Endothelial cell of hepatic sinusoid (primary cell): ENCODE results near the gene UBA3.

Source experiments
- in situ Hi-C: cut with HindIII; loops from 2 replicates; pipeline ENCODE4 v1.10.0; 2017; ENCODE audit warnings: low sequenced_read_pairs

Gene UBA3

DNA sequence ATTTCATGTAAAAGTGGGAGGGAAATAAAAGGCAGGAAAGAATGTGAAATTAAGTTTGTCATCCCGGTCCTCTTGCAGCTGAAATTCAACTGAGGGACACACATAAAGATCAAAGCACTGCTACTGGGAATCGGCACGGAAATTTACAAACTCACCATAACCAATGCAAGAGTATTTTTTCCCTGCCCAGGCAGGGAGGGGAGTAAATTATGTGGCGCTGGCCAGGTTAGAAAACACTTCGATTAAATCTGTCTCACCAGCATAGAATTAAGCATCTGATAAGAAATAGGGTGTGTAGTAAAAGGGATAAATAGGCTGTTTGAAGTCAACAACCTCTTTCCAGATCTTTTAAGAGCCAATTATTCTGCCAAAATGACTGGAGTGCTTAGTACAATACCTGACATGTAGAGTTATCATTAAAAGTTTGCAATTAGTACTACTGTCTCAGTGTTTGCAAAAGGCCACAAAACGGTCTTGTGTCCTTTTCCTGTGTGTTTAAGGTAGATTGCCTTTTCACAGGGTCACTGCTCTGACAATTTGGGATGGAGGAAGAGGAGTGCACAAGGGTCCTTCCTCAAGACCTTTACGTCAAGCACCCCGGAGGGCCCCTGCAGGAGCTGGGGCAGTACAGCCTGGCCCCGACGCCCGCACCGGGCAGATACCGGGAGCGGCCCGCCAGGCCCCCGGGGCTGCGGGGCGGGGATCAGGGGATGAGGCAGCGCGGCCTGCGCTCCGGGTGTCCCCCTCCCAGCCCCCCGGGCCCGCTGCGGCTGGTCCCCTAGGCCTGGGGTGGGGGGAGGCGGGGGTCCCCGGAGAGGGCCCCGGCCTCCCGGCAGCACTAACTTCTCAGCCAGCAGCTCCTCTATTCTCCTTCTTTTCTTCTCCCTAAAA is 651 bp downstream of the UBA3 start:
- in situ Hi-C loops: loop anchor here (5.0 kb wide), 1 partner anchor 62 kb away; no protein-coding TSS in a partner anchor

DNA sequence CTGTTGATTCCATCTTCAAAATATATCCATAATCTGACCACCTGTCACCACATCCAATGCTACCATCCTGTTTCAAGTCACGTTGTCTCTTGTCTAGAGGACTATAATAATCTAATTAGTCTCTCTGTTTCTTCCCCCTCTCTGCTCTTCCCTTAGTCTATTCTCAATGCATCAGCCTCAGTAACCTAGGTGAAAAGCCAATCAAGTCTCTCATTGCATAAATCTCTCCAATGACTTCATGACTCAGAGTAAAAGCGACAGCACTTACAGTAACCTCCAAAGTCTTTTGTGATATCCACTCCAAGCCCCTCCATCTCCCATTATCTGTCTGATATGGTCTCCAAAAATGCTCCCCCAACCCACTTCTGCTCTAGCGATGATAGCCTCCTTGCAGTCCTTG is 7.2 kb downstream of the UBA3 start:
- in situ Hi-C loops: no loop called here

DNA sequence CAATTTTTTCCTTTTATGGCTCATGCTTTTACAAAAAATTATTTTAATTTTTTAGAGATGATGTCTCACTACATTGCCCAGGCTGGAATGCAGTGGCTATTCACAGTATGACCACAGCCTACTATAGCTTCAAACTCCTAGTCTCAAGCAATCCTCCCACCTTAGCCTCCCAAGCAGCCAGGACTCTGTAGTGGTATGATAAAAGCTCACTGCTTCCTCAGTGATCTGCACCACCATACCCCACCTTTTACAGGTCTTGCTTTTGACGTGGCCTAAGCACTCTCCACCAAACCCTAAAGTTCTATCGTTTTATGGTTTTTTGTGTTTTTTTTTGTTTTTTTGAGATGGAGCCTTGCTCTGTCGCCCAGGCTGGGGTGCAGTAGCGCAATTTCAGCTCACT is 14.0 kb downstream of the UBA3 start:
- in situ Hi-C loops: no loop called here

DNA sequence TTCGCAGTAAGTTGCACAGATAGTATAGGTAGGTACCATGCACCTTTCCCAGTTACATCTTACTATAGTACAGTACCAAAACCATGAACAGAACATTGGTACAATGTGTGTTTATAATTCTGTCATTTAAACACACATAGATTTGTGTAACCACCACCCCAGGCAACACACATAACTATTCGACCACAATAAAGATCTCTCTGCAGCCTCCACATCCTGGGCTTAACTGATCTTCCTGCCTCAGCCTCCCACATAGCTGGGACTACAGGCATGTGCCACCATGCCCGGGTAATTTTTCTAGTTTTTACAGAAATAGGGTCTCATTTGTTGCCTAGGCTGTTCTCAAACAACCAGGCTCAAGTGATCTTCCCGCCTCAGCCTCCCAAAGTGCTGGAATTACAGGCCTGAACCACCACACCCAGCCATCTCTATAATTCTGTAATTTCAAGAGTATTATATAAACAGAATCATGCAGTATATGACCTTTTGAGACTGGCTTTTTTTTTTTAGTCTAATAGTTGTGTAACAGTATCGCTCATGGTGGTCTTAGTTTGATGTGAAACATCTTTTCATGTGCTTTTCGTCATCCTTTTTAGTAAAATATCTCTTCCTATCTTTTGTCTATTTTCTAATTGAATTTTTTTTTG is 14.7 kb downstream of the UBA3 start:
- in situ Hi-C loops: no loop called here

DNA sequence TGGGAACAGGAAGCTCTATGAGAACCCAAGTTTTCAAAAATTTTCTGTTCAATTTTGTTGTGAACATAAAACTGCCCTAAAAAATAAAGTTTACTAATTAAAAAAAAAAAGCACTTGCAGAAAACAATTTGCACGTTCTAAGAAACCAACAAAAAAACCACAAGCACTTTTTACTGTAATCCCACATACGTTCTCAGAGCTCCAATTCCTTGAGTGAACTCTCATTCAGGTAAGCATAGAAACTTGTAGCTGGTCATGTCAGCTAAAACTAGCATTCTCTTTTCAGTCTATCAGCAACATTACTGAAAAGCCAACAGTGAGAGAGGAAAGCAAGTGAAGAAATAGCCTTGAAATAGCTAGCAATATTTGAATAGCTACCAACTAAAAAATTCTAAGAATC is 16.5 kb downstream of the UBA3 start:
- in situ Hi-C loops: loop anchor here (5.0 kb wide), 1 partner anchor 104 kb away; no protein-coding TSS in a partner anchor

DNA sequence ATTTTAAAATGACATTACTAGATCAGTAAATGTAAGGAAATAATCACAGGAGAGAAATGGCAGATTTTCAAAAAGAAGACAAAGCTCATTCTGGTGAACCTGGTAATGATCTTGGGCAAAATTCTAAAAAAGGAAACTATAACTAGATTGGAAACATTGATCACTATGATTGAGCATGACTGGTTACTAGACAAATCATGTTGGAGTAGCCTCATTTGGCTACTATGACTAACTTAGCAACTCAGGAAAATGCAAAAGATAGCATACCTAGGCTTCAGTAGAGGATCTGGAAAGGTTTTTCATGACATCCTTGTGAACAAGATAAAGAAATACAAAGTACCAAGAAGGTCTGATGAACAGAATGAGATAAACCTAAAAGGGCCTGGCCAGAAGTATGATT is 20.5 kb downstream of the UBA3 start:
- in situ Hi-C loops: loop anchor here (5.0 kb wide), 1 partner anchor 108 kb away; no protein-coding TSS in a partner anchor

DNA sequence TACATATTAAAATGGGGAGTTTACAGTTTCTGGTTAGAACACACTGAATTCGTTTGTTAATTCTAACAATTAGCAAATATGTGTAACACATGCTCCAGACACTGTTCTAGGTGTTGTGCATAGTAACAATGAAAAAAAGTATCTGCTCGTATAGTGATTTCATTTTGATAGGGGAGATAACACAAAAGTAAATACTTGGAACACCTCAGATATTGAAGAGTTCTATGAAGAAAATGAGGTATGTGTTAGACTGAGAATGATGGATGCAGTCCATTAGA is 21.3 kb downstream of the UBA3 start:
- in situ Hi-C loops: no loop called here

DNA sequence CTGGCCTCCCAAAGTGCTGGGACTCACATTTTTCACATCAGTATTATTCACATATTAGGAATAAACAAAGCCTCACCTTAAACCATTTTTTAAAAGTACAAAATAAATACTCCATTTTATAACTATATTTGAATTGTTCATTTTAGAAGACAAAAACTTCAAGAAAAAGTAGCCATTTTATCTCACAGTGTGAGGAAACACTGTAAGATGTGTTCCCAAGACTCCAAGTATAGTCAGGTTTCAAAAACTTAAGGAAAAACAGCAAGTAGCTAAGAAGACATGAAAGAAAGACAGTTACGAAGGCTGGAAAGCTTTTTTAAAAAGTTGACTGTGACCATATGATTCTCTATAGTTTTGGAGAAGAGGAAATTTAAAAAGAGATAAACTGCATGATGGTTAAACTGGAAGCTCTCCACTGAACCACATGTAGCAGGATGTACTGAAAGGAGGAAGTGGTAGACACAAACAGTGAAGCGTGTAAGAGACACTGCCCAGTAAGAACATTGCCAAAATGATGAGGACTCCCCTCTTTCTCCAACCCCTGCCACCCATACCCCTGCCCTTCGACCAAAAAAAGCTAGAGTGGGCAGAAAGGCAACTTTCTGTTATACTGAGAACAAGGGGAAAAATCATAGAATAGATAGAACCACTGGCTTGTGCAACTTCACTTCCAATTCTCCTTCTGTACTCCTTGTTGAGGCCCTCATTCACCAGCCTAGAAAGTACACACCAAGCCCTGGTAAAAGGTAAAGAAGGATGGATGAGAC is 21.8 kb downstream of the UBA3 start:
- in situ Hi-C loops: no loop called here

DNA sequence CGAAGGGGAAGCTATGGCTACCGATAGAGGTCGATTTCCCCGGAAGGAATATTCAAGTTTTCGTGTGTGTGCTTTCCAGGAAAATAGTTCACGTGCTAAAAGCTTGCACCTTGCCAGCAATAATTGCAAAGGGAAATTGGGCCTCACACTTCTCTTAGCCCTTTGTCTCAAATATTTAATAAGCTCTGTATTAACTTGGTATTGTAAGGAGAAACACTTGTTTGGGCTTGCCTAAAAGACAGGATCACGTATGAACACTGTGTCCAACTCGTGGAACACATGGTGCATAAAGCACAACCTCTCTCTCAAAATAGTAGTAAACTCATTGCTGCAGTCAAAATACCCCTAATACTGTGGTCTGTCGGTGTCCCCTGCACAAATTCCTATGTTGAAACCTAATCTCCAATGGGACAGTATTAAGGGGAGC is 27.7 kb downstream of the UBA3 start:
- in situ Hi-C loops: no loop called here

DNA sequence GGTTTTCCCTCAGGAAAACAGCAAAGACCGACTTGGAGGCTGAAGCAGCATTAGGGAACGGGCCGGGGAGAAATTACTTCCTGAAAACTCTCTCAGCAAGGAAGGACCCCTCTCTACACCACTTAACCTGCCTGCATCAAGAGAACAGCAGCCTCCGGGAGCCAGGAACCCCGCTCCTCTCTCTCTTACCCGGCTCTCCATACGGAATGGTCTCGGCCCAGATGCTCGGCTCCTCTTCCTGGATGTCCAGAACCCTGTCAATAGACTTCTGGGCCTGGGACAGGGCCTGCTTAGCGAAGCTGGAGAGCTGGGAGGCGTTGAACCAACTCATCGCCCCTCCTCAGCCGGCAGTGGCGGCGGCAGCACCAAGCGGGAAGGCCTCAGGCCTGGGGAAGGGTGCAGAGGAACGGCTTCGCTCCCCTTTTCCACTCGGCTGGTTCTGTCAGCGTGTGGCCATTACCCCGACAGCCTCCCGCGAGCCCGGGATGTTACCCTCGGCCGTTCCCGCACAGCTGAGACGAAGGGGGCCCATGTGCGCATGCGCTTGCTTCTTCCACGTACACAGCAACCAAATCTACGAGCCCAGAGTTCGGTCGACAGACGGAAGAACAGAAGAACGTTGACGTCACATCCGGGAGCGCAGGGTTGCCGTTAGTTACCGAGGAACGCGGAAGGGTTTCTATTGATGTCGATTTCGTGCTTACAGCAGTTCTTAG is 28.3 kb downstream of the UBA3 start, which contains the start of gene TMF1:
TMF1 (minus strand) TSS at position 578 of the 716 bp plus-strand sequence; CDS start at position 331, 247 bp downstream.
- in situ Hi-C loops: no loop called here

DNA sequence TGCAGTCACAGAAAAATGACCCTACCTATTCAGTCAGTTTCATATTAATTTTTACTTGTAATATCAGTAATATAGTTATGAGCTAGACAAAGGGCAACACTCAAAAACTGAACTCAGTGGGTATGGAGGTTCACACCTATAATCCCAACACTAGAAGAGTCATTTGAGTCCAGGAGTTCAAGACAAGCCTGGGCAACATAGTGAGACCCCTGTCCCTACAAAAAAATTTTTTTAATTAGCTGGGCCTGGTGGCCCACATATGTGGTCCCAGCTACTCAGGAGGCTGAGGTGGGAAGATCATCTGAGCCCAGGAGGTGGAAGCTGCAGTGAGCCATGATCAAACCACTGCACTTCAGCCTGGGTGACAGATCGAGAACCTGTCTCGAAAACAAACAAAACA is 31.2 kb downstream of the UBA3 start:
- in situ Hi-C loops: no loop called here

DNA sequence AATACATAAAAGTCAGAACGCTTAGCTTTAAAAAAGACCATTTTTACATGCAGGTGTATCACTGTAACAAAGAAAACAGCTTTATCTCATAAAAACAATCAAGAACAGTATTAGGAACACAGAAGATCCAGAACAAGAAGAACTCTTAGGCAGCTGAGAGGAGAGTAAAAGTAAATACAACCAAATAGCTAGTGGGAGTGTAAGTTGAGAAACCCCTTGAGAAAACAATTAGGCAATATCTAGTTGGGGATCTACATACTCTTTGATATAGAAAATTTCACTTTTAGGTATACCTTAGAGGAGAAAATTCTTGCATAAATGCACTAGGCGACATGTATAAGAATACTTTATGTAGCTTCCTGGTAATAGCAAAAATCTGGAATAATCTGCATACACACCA is 35.6 kb downstream of the UBA3 start:
- in situ Hi-C loops: no loop called here

DNA sequence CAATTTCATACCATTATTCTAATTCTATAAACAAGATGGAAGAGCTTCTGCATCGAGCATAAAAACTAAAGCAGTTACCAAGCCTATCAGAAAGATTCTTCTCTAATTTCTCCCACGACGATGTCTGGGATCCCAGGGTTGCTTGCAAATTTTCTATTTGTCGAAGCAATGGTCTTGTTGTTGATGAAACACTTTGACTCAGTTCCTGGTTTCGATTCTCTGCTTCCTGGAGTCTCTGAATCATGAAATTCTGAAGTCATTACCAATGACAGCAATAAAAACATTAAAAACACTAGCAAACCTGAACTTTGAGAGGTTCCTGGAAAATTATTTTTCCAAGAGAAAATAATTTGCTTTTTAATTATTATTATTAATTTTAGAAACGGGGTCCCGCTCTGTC is 46.7 kb downstream of the UBA3 start:
- in situ Hi-C loops: no loop called here

DNA sequence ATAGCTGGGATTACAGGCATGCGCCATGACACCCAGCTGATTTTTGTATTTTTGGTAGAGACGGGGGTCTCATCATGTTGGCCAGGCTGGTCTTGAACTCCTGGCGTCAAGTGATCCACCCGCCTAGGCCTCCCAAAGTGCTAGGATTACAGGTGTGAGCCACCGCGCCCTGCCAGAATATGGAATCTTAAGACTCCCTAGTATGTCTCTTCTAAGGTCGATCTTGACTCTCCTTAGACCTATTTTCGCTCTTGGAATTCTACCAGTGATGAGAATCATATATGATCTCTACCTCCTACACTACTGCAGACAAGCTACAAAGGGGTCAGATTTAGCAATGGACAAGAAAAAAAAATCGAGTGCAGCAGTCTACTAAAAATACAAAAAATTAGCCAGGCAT is 47.4 kb downstream of the UBA3 start:
- in situ Hi-C loops: no loop called here

DNA sequence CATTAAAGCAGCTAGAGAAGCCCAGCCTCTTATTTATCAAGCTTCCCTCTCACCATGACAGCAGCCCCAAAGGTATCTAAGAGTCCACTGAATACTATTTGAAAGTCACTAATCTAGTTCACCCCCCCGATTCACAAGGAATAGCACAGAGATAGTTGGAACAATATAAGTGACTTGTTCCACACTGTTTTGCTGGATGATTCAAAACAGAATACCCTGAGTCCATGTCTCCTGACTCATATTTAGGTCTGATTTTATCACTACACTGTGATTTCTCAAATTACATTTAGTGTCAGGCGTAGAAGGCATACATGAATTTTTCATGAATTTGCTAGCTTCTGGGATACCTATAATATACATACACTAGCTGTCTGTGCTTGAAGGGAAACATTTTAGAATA is 48.0 kb downstream of the UBA3 start:
- in situ Hi-C loops: no loop called here

DNA sequence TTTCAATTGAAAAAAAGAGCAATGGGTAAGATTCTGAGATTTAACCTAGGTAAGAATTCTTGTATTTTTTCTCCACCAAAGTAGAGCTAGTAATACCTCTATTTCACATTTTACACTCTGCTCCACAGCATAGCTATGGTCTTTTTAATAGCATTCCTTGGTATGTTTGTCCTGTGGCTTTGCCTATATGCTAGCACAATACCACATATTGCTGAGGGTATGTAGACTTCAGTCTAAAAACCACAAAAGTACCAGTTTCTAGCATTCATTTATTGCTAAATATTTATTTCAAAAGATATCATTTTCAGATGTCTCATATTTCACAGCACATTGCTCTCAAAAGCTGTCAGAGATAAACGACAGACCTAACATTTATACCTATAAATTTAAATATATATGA is 48.5 kb downstream of the UBA3 start:
- in situ Hi-C loops: no loop called here

DNA sequence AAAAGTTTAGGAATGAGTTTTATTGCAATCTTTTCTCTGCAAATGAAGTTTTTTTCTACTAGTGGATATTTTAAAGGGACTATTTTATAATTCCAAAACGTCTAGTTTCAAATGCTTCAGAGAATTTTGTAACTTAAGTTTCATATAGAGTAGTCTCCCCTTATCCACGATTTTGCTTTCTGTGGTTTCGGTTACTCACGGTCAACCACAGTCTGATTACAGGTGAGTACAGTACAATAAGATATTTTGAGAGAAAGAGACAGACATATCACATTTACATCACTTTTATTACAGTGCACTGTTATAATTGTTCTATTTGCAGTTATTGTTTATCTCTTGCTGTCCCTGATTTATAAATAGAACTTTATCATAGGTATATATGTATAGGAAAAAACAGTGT is 59.3 kb downstream of the UBA3 start:
- in situ Hi-C loops: no loop called here

DNA sequence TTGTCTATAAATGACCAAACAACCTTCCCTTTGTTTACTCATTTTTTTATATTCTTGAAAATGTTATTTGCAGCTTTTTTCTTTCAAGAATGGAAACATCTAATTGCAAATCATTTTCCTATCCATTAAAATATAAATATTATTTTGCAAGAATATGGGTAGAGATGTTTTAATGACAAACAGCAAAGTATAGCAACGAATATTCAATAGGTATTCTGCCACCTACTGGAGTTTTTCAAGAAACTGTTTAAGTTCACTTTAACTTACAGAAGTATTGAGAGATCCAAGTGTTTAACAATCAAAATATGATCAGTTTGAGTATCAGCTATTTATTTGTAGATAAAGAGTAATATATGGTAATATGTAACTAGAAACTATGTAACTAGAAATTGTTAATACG is 59.7 kb downstream of the UBA3 start:
- in situ Hi-C loops: no loop called here

DNA sequence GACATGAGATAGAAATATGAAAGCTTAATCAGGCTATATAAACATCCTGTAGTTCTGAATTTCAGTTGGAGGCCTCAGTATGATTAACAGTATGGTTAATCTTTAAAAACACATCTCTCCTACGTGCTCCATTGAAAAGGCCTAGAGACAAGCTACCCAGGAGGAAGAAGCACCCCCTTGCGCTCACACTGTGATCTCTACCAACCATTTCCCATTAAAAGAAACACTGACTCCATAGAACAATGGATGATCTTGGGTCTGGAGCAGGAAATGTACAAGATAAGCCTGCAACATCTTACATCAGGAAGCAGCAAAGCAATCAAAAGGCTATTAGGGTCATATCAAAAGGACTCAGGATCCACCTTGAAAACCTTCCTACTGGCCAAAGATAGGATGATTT is 63.3 kb downstream of the UBA3 start:
- in situ Hi-C loops: loop anchor here (5.0 kb wide), 1 partner anchor 65 kb away; the partner anchor contains the start of genes ARL6IP5 and UBA3

DNA sequence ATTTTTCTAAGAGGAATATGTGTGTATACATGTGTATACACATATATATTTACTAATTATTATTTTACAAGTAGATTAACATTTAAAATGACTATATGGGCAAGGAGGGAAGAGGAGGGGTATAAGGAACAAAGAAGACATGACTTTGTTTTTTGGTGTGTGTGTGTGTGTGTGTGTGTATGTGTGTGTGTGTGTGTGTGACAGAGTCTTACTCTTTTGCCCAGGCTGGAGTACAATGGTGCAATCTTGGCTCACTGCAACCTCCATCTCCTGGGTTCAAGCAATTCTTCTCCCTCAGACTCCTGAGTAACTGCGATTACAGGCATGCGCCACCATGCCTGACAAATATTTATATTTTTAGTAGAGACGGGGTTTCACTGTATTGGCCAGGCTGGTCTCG is 64.1 kb downstream of the UBA3 start:
- in situ Hi-C loops: loop anchor here (5.0 kb wide), 1 partner anchor 66 kb away; the partner anchor contains the start of genes ARL6IP5 and UBA3
